Natural killer cell (primary cell): ENCODE results near the gene PBX2. TPM values are rescaled to one million over a fixed set of nuclear protein-coding genes. Genes with fewer than 3 reads are reported as not detected.

Experiments
- ATAC-seq, 3 donors: fragments of 150-1000 bp in 2 of 3; fragments of 200-7000 bp in 1 of 3; cut with Tn5 transposase; 1 replicate in 1 of 3; 2 replicates in 2 of 3; pipeline ENCODE4 v1.10.0; 2021; ENCODE audit warnings: mild to moderate bottlenecking in 2 of 3, moderate library complexity in 2 of 3
- DNase-seq, 2 donors: peaks; one replicate each; pipeline versions ENCODE4 v3.0.0 to v3.0.0-alpha.2; 2013 to 2021; ENCODE audit warnings: mixed read lengths in 1 of 2
- H3K27ac ChIP-seq: one replicate; pipeline ENCODE4 v1.5.1; 2013; ENCODE audit warnings: mild to moderate bottlenecking, low read length
- H3K27me3 ChIP-seq: one replicate; pipeline ENCODE4 v1.6.1; 2013; ENCODE audit warnings: low read length; ENCODE audit not compliant: control insufficient read depth, insufficient read depth
- H3K36me3 ChIP-seq: one replicate; pipeline ENCODE4 v1.6.1; 2013; ENCODE audit warnings: low read length; ENCODE audit not compliant: control insufficient read depth, insufficient read depth
- H3K4me1 ChIP-seq: one replicate; pipeline ENCODE4 v1.6.1; 2013; ENCODE audit warnings: low read length; ENCODE audit not compliant: control insufficient read depth, insufficient read depth
- H3K4me3 ChIP-seq: one replicate; pipeline ENCODE4 v1.5.1; 2013; ENCODE audit warnings: low read length
- H3K9me3 ChIP-seq: one replicate; pipeline ENCODE4 v1.6.1; 2013; ENCODE audit warnings: low read length; ENCODE audit not compliant: control insufficient read depth, insufficient read depth
- H3K27ac Mint-ChIP-seq, 2 donors: one replicate each; pipeline ENCODE4 v1.8.0; 2022; ENCODE audit warnings: mild to moderate bottlenecking in 2 of 2, mixed read lengths in 2 of 2, moderate library complexity in 1 of 2
- H3K27me3 Mint-ChIP-seq, 2 donors: one replicate each; pipeline ENCODE4 v1.8.0; 2022; ENCODE audit warnings: low read depth in 2 of 2, mixed read lengths in 2 of 2
- H3K36me3 Mint-ChIP-seq: one replicate; pipeline ENCODE4 v1.8.0; 2022; ENCODE audit warnings: mixed read lengths
- H3K4me1 Mint-ChIP-seq, 2 donors: one replicate each; pipeline ENCODE4 v1.8.0; 2022; ENCODE audit warnings: mixed read lengths in 2 of 2
- H3K4me3 Mint-ChIP-seq: one replicate; pipeline ENCODE4 v1.8.0; 2022; ENCODE audit warnings: mild to moderate bottlenecking, moderate library complexity, mixed read lengths
- H3K9me3 Mint-ChIP-seq, 2 donors: one replicate each; pipeline ENCODE4 v1.8.0; 2022; ENCODE audit warnings: mixed read lengths in 2 of 2
- WGBS: methylation state at CpG from one replicate; pipeline ENCODE4 v1.1.7; 2013; ENCODE audit warnings: missing lambda C conversion rate; ENCODE audit not compliant: insufficient coverage; 5-methylcytosine and 5-hydroxymethylcytosine counted together
- intact Hi-C: fragments of 100-400 bp; cut with micrococcal nuclease; formaldehyde crosslinking; loops from one replicate; pipeline ENCODE4 v1.14.2; 2022
- total RNA-seq, 4 donors: library from RNA; stranded (reverse); fragments of 120-200 nt in 1 of 4; gene quantifications; one replicate each; pipeline versions ENCODE4 v1.2.3 to v1.2.4, GENCODE V29; 2013 to 2022
- TF ChIP-seq, protein P1 (sequence below): fragments of 200-600 bp; IDR thresholded peaks from one replicate; pipeline ENCODE4 v1.8.0; 2022; ENCODE audit warnings: antibody characterized with exemption

Gene PBX2
- total RNA-seq, 3 donors from 2014 or later (not counting 1 experiment from before 2014, with no cell fraction given), result 111 to 116 (median 112) TPM

DNA sequence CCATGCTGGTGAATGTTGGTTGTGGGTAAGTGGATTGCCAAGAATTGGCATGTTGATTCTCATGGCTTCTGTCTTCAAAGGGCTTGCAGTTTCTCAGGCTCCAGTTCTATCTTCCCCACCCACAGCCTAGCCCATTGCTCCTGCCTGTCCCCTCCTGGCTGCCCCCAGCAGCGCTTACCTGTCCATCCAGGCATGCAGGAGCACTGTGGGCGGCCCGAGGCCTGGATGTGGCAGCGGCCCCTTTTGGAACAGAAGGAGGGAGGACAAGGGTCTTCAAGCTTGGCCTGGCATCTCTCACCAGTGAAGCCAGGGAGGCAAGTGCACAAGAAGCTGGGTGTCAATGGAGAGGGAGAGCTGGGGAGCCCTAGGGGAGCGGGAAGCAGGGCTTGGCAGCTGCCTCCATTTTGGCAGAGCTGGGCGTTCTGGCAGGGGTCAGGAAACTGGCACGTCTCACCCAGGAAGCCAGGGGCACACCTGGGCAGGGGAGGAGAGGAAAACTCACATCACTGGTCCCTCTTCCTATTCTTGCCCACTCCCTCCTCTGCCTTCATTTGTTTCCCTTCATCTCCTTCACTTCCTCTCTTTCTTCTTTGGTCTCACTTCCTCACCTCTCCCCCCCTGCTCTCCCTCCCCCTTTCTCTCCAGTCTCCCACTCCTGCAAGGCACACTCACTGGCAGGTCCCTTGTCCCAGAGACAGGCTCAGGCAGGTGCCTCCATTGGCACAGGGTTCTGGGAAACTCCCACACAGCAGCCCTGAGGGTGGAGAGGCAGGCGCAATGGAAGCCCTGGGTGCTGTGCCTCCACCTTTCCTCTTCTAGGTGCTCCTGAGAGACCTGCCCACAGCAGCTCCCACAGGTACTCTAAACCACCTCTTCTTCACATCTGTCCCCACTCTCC is 32.6 kb upstream of the PBX2 start:
- no peaks in the 10 kb centered on the region for H3K9me3 Mint-ChIP-seq
- H3K27ac Mint-ChIP-seq, result no peak overlapping the region
- ATAC-seq (no peak), DNase-seq (no peak)
- Histone ChIP-seq H3K4me1 (peaks cover 5% of the 10 kb centered on the region), H3K9me3 (no peaks in the 10 kb centered on the region), H3K27ac (no peak overlapping the region), H3K4me3 (no peak overlapping the region), H3K36me3 (no peaks in the 10 kb centered on the region), H3K27me3 (no peaks in the 10 kb centered on the region)
- TF ChIP-seq, protein P1, sequence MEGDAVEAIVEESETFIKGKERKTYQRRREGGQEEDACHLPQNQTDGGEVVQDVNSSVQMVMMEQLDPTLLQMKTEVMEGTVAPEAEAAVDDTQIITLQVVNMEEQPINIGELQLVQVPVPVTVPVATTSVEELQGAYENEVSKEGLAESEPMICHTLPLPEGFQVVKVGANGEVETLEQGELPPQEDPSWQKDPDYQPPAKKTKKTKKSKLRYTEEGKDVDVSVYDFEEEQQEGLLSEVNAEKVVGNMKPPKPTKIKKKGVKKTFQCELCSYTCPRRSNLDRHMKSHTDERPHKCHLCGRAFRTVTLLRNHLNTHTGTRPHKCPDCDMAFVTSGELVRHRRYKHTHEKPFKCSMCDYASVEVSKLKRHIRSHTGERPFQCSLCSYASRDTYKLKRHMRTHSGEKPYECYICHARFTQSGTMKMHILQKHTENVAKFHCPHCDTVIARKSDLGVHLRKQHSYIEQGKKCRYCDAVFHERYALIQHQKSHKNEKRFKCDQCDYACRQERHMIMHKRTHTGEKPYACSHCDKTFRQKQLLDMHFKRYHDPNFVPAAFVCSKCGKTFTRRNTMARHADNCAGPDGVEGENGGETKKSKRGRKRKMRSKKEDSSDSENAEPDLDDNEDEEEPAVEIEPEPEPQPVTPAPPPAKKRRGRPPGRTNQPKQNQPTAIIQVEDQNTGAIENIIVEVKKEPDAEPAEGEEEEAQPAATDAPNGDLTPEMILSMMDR, result no peak
- no peaks in the 10 kb centered on the region for H3K36me3 Mint-ChIP-seq
- no peaks in the 10 kb centered on the region for H3K27me3 Mint-ChIP-seq
- H3K4me1 Mint-ChIP-seq, result no peaks in the 10 kb centered on the region
- WGBS, result 85% methylated on average over 8 of the region's 8 CpGs
- H3K4me3 Mint-ChIP-seq, result no peak overlapping the region
- intact Hi-C loops, result no loop called here

DNA sequence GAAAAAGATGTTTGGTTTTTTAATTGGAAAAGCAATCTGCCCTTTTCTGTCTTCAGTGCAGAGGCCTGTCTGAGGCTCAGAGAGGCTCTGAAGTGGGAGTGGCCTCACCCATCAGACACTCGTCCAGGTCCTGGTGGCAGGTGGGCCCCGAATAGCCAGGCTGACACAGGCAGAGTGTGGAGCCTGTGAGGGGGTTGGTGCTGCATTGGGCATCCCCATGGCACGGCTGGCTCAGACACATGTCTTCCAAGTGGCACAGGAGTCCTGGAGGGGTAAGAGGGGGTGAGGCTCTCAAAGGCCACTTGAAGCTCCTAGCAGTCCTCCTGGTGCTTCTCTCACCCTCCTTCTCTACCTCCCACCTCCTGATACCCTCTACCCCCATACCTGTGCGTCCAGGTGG is 30.0 kb upstream of the PBX2 start:
- no peaks in the 10 kb centered on the region for H3K9me3 ChIP-seq
- H3K36me3 ChIP-seq, result no peaks in the 10 kb centered on the region
- Mint-ChIP-seq H3K4me3 (no peak overlapping the region), H3K9me3 (no peaks in the 10 kb centered on the region), H3K27me3 (no peaks in the 10 kb centered on the region), H3K27ac (no peak overlapping the region), H3K36me3 (no peaks in the 10 kb centered on the region), H3K4me1 (no peaks in the 10 kb centered on the region)
- intact Hi-C loops, result no loop called here
- ATAC-seq (no peak), DNase-seq (no peak)
- no peaks in the 10 kb centered on the region for H3K27me3 ChIP-seq
- H3K27ac ChIP-seq, result no peak overlapping the region
- 80% methylated on average over 4 of the region's 4 CpGs for WGBS
- H3K4me1 ChIP-seq, result peaks cover 5% of the 10 kb centered on the region
- H3K4me3 ChIP-seq, result no peak overlapping the region
- TF ChIP-seq, protein P1, result no peak

DNA sequence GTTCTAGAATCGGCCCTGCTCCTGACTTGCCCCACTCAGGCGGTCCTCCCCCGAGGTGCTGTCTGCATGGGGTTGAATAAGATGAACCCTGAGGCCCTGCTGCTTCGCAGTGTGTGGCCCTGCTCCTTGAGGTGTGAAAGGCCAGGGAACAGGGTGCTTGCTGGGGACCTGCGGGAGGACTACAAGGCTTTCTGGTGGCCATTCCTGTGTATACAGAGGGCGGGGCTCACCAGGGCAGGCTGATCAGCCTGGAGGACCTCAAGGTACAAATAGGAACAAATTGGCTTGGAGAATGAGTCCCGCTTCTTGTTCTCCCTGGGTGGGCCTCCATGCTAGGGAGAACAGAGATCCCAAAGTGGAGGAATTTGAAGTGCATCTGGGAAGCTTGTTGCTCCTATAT is 28.2 kb upstream of the PBX2 start:
- H3K4me3 Mint-ChIP-seq, result no peak overlapping the region
- H3K36me3 Mint-ChIP-seq, result no peaks in the 10 kb centered on the region
- ATAC-seq (no peak), DNase-seq (no peak)
- intact Hi-C loops, result no loop called here
- Histone ChIP-seq H3K9me3 (no peaks in the 10 kb centered on the region), H3K36me3 (no peaks in the 10 kb centered on the region), H3K4me1 (peaks cover 5% of the 10 kb centered on the region), H3K27ac (no peak overlapping the region), H3K27me3 (no peaks in the 10 kb centered on the region), H3K4me3 (no peak overlapping the region)
- no peak overlapping the region for H3K27ac Mint-ChIP-seq
- no peaks in the 10 kb centered on the region for H3K4me1 Mint-ChIP-seq
- TF ChIP-seq, protein P1, result no peak
- WGBS, result 85% methylated on average over 7 of the region's 7 CpGs
- no peaks in the 10 kb centered on the region for H3K27me3 Mint-ChIP-seq
- H3K9me3 Mint-ChIP-seq, result no peaks in the 10 kb centered on the region
